Measurements from ENCODE around the gene OCIAD1. TPM values are rescaled to one million over a fixed set of nuclear protein-coding genes. Genes with fewer than 3 reads are reported as not detected.
A peak's percentile ranks its signal among the peaks of the same experiment; 100 is the strongest.
"Not testable (repeated sequence)": the region's sequence is repeated elsewhere in the genome, so short reads cannot be mapped to it uniquely, and the experiment has no call there.

The OCIAD1 gene
- total RNA-seq, 1 experiment from 2014 or later, result 103 TPM

GRCh38 chr4:48821431-48821830 lies 9.5 kb upstream of the OCIAD1 start:
- POLR2A ChIA-PET; in situ Hi-C loops (cut with HindIII; ENCODE audit: low pct_unique_long_range_greater_than_20kb, low sequenced_read_pairs); H3K4me1 ChIP-seq (ENCODE audit: control insufficient read depth, insufficient read depth, low read length); intact Hi-C loops (cut with micrococcal nuclease; ENCODE audit: unreplicated experiment); H3K27ac ChIP-seq (ENCODE audit: low read length); H3K4me3 ChIP-seq (ENCODE audit: low read depth in 2 of 2, low read length in 2 of 2); BruUV-seq (replicated peaks); DNase-seq (ENCODE audit: low read depth, low spot score); H3K9me3 ChIP-seq (ENCODE audit: control insufficient read depth, insufficient read depth, low read depth, low read length); CTCF ChIA-PET; ATAC-seq; H3K27me3 ChIP-seq (ENCODE audit: control insufficient read depth, insufficient read depth, low read length); H3K36me3 ChIP-seq (ENCODE audit: control insufficient read depth, insufficient read depth, low read length): not testable (repeated sequence)

- H3K36me3 ChIP-seq (ENCODE audit: control insufficient read depth, insufficient read depth, low read length), result peaks cover 7% of the 10 kb centered on the region; the same call in 1 of the 2 replicates
- peaks cover 3% of the 10 kb centered on the region; the same call in 1 of the 2 replicates for H3K4me1 ChIP-seq (ENCODE audit: control insufficient read depth, insufficient read depth, low read length)
- intact Hi-C loops (cut with micrococcal nuclease; ENCODE audit: unreplicated experiment), result no loop called here
- DNase-seq (ENCODE audit: low read depth, low spot score) (no peak), ATAC-seq (no peak)
- H3K27ac ChIP-seq (ENCODE audit: low read length), result no peak overlapping the region
- CTCF ChIA-PET, result no interaction called here
- no peaks in the 10 kb centered on the region for H3K27me3 ChIP-seq (ENCODE audit: control insufficient read depth, insufficient read depth, low read length)
- H3K4me3 ChIP-seq (ENCODE audit: low read depth in 2 of 2, low read length in 2 of 2), result no peak overlapping the region
- BruUV-seq (replicated peaks), result no TSS peak
- in situ Hi-C loops (cut with HindIII; ENCODE audit: low pct_unique_long_range_greater_than_20kb, low sequenced_read_pairs), result no loop called here
- H3K9me3 ChIP-seq (ENCODE audit: control insufficient read depth, insufficient read depth, low read depth, low read length), result no peaks in the 10 kb centered on the region
- POLR2A ChIA-PET, result interaction anchor here (0.9 kb wide), 1 partner anchor 9 kb away, joined by 3 read pairs; no protein-coding TSS in a partner anchor
- TF ChIP-seq CTCF (IDR thresholded peaks at IDR 0.05), result no peak
- no peak for TF ChIP-seq POLR2AphosphoS5 (IDR thresholded peaks at IDR 0.05; ENCODE audit: low read depth, low read length)
- no peak for TF ChIP-seq SIN3A (IDR thresholded peaks at IDR 0.05; ENCODE audit: borderline replicate concordance, insufficient read depth, low read depth, low read length)
- no peak for TF ChIP-seq TCF7L2 (IDR thresholded peaks at IDR 0.05; ENCODE audit: low read depth, low read length)
These were observed 3.3 kb upstream of the OCIAD1 start for GRCh38 chr4:48827622-48828021.

- no peaks in the 10 kb centered on the region for H3K27me3 ChIP-seq (ENCODE audit: control insufficient read depth, insufficient read depth, low read length)
- CTCF ChIA-PET, result no interaction called here
These were observed 693 bp downstream of the OCIAD1 start for GRCh38 chr4:48831532-48832030.

More at GRCh38 chr4:48831532-48832030, 693 bp downstream of the OCIAD1 start:
- POLR2A ChIA-PET, result no interaction called here
- ATAC-seq (no peak), DNase-seq (ENCODE audit: low read depth, low spot score) (no peak)
- TF ChIP-seq SIN3A (IDR thresholded peaks at IDR 0.05; ENCODE audit: borderline replicate concordance, insufficient read depth, low read depth, low read length) (no peak), CTCF (IDR thresholded peaks at IDR 0.05) (no peak), REST (IDR thresholded peaks at IDR 0.05; ENCODE audit: insufficient read depth in 1 of 2, low read depth in 2 of 2, low read length in 1 of 2) (no peak), TCF7L2 (IDR thresholded peaks at IDR 0.05; ENCODE audit: low read depth, low read length) (no peak), POLR2AphosphoS5 (IDR thresholded peaks at IDR 0.05; ENCODE audit: low read depth, low read length) (no peak)
- Histone ChIP-seq H3K9me3 (ENCODE audit: control insufficient read depth, insufficient read depth, low read depth, low read length) (no peaks in the 10 kb centered on the region), H3K4me1 (ENCODE audit: control insufficient read depth, insufficient read depth, low read length) (peaks cover 6% of the 10 kb centered on the region; the same call in 1 of the 2 replicates), H3K36me3 (ENCODE audit: control insufficient read depth, insufficient read depth, low read length) (peaks cover 13% of the 10 kb centered on the region), H3K4me3 (ENCODE audit: low read depth in 2 of 2, low read length in 2 of 2) (peak overlapping the region; percentile 92 to 97), H3K27ac (ENCODE audit: low read length) (peak overlapping the region; percentile 93)
- TSS peak; percentile 93 for BruUV-seq (replicated peaks)
- in situ Hi-C loops (cut with HindIII; ENCODE audit: low pct_unique_long_range_greater_than_20kb, low sequenced_read_pairs) (no loop called here), intact Hi-C loops (cut with micrococcal nuclease; ENCODE audit: unreplicated experiment) (no loop called here)
